Body of pancreas (tissue), 4 donors: ENCODE data around the gene MYO1B. TPM values are rescaled to one million over a fixed set of nuclear protein-coding genes. Genes with fewer than 3 reads are reported as not detected.

Experiments used
- ATAC-seq: fragments of 150-250 bp; one replicate; pipeline ENCODE4 v1.9.1; 2016
- DNase-seq, 4 donors: peaks; one replicate each; pipeline ENCODE4 v3.0.0-alpha.2; 2019
- H3K27ac ChIP-seq, 4 donors: fragments of 200-600 bp; sonication (generic); 1 replicate in 3 of 4; 2 replicates in 1 of 4; pipeline versions ENCODE4 v1.5.1 to v1.6.1; 2016 to 2019; ENCODE audit warnings: mild to moderate bottlenecking in 1 of 4, mixed read lengths in 1 of 4, moderate library complexity in 1 of 4
- H3K27me3 ChIP-seq, 2 donors: fragments of 200-600 bp; sonication (generic); one replicate each; pipeline ENCODE4 v1.6.0; 2016; ENCODE audit warnings: mild to moderate bottlenecking in 1 of 2
- H3K36me3 ChIP-seq, 2 donors: fragments of 200-600 bp; sonication (generic); replicated peaks in 1 of 2; 2 replicates each; pipeline ENCODE4 v1.5.1; 2016; ENCODE audit warnings: low read depth in 2 of 2; ENCODE audit not compliant: insufficient read depth in 1 of 2
- H3K4me1 ChIP-seq: fragments of 200-600 bp; sonication (generic); one replicate; pipeline ENCODE4 v1.6.0; 2016
- H3K4me3 ChIP-seq, 2 donors: fragments of 200-600 bp; sonication (generic); 1 replicate in 1 of 2; 2 replicates in 1 of 2; pipeline ENCODE4 v1.5.1; 2016 to 2019
- H3K9me3 ChIP-seq, 3 donors: fragments of 200-600 bp; sonication (generic); 1 replicate in 2 of 3; 2 replicates in 1 of 3; pipeline ENCODE4 v1.5.1; 2016
- CTCF ChIP-seq, 7 experiments: fragments of 450-650 bp in 4 of 7; fragments of 200-600 bp in 3 of 7; sonication (generic) in 3 of 7; IDR thresholded peaks; one replicate each; pipeline ENCODE4 v1.5.1; 2016 to 2019; ENCODE audit warnings: antibody characterized with exemption in 7 of 7
- POLR2A ChIP-seq, 3 donors: fragments of 450-650 bp; IDR thresholded peaks; one replicate each; pipeline ENCODE4 v1.6.1; 2016; ENCODE audit warnings: antibody characterized with exemption in 3 of 3, mild to moderate bottlenecking in 2 of 3
- WGBS, 2 donors: methylation state at CpG; one replicate each; pipeline ENCODE4 v1.1.5; 2017; 5-methylcytosine and 5-hydroxymethylcytosine counted together
- intact Hi-C: fragments of 100-400 bp; cut with DNase I; formaldehyde crosslinking; loops from one replicate; pipeline ENCODE4 v1.15.1; 2023
- total RNA-seq, 2 donors: library from RNA; depleted of rRNA; stranded (reverse); fragments of >200 nt; gene quantifications; one replicate each; pipeline ENCODE4 v1.1.0, GENCODE V29; 2016

The MYO1B gene
- total RNA-seq, 2 donors from 2014 or later = 68.0 to 77.8 TPM

- Histone ChIP-seq H3K27ac (no peak overlapping the region), H3K27me3 (no peaks in the 10 kb centered on the region), H3K36me3 (no peaks in the 10 kb centered on the region), H3K4me1 (peaks cover 34% of the 10 kb centered on the region), H3K4me3 (no peak overlapping the region), H3K9me3 (no peaks in the 10 kb centered on the region)
- ATAC-seq = no peak
- 85 to 87% methylated on average over 1 of the region's 1 CpG for WGBS, 2 donors
- no peak for DNase-seq
- intact Hi-C loops = no loop called here
- no peak for TF ChIP-seq CTCF (IDR thresholded peaks at IDR 0.05)
- no peak for TF ChIP-seq POLR2A (IDR thresholded peaks at IDR 0.05)
These were observed 75.7 kb downstream of the MYO1B start for GRCh38 chr2:191320881-191321280.

GRCh38 chr2:191321861-191322662 lies 76.9 kb downstream of the MYO1B start:
- Histone ChIP-seq H3K4me1 (peaks cover 34% of the 10 kb centered on the region), H3K27me3 (no peaks in the 10 kb centered on the region), H3K36me3 (no peaks in the 10 kb centered on the region), H3K27ac (peak overlapping the region in 1 of 4 donors; percentile 18), H3K4me3 (no peak overlapping the region), H3K9me3 (no peaks in the 10 kb centered on the region)
- DNase-seq = no peak
- intact Hi-C loops = no loop called here
- WGBS, 2 donors = 72 to 81% methylated on average over 4 of the region's 4 CpGs
- no peak for ATAC-seq
- TF ChIP-seq CTCF (IDR thresholded peaks at IDR 0.05) (no peak), POLR2A (IDR thresholded peaks at IDR 0.05) (no peak)

GRCh38 chr2:191322828-191323506 lies 77.8 kb downstream of the MYO1B start:
- H3K4me1 ChIP-seq = peaks cover 30% of the 10 kb centered on the region
- intact Hi-C loops = no loop called here
- WGBS, 2 donors = 81 to 83% methylated on average over 2 of the region's 2 CpGs
- no peak overlapping the region for H3K4me3 ChIP-seq
- H3K27me3 ChIP-seq = no peaks in the 10 kb centered on the region
- H3K27ac ChIP-seq = no peak overlapping the region
- no peaks in the 10 kb centered on the region for H3K36me3 ChIP-seq
- DNase-seq (no peak), ATAC-seq (no peak)
- no peaks in the 10 kb centered on the region for H3K9me3 ChIP-seq
- TF ChIP-seq POLR2A (IDR thresholded peaks at IDR 0.05) (no peak), CTCF (IDR thresholded peaks at IDR 0.05) (no peak)

GRCh38 chr2:191325651-191326365 lies 80.6 kb downstream of the MYO1B start:
- no peak overlapping the region for H3K4me3 ChIP-seq
- TF ChIP-seq POLR2A (IDR thresholded peaks at IDR 0.05) (no peak), CTCF (IDR thresholded peaks at IDR 0.05) (no peak)
- WGBS, 2 donors = 88 to 91% methylated on average over 9 of the region's 9 CpGs

More at GRCh38 chr2:191325651-191326365, 80.6 kb downstream of the MYO1B start:
- DNase-seq = no peak
- H3K27ac ChIP-seq = no peak overlapping the region
- peaks cover 13% of the 10 kb centered on the region for H3K4me1 ChIP-seq
- peaks cover 0 to 3% of the 10 kb centered on the region in 2 donors for H3K36me3 ChIP-seq
- ATAC-seq = no peak
- no peaks in the 10 kb centered on the region for H3K27me3 ChIP-seq
- no peaks in the 10 kb centered on the region for H3K9me3 ChIP-seq
- intact Hi-C loops = no loop called here
